ES-I3 (cell line): Measurements from ENCODE around the gene C1orf21.
"Not testable (repeated sequence)": the region's sequence is repeated elsewhere in the genome, so short reads cannot be mapped to it uniquely, and the experiment has no call there.

Source experiments
- H3K36me3 ChIP-seq: 2 replicates; pipeline ENCODE4 v1.6.1; 2013; ENCODE audit warnings: mild to moderate bottlenecking, low read length, control low read depth, moderate library complexity; ENCODE audit not compliant: insufficient read depth
- H3K4me1 ChIP-seq: 2 replicates; pipeline ENCODE4 v1.6.1; 2013; ENCODE audit warnings: mild to moderate bottlenecking, control low read depth, low read length; ENCODE audit not compliant: insufficient read depth
- H3K9ac ChIP-seq: 2 replicates; pipeline ENCODE4 v1.6.1; 2013; ENCODE audit warnings: low read depth, mild to moderate bottlenecking, low read length, moderate library complexity
- H3K9me3 ChIP-seq: 2 replicates; pipeline ENCODE4 v1.6.1; 2013; ENCODE audit warnings: mild to moderate bottlenecking, low read length, moderate library complexity; ENCODE audit not compliant: control insufficient read depth, insufficient read depth

C1orf21 gene

DNA sequence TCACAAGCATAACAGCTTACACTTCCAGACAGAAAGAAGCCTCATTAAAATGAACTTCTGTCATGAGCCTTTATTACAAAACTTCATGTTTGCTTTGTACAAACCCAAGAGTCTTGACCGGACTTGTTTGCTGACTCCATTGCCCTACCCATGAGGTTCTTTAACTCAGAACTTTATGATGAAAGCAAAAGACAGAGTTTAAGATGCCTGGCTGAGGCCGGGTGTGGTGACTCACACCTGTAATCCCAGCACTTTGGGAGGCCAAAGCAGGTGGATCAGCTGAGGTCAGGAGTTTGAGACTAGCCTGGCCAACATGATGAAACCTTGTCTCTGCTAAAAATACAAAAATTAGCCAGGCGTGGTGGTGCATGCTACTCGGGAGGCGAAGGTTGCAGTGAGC, 225.4 kb downstream of the C1orf21 start:
- H3K9me3 ChIP-seq, H3K4me1 ChIP-seq, H3K36me3 ChIP-seq, H3K9ac ChIP-seq: not testable (repeated sequence)

DNA sequence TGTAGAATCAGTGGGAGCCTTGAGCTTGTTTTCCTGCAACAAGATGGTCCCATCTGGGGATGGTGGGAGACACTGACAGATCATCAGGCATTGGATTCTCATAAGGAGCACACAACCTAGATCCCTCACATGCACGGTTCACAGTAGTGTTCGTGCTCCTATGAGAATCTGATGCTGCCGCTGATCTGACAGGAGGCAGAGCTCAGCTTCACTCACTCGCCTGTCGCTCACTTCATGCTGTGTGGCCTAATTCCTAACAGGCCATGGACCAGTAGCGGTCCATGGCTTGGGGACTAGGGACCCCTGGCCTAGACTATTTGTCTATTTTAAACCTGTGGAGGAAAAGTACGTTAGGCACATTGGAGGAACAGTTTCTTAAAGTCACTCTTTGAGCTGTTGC, 227.8 kb downstream of the C1orf21 start:
- H3K36me3 ChIP-seq: no peaks in the 10 kb centered on the region
- no peaks in the 10 kb centered on the region for H3K4me1 ChIP-seq
- no peak overlapping the region for H3K9ac ChIP-seq
- no peaks in the 10 kb centered on the region for H3K9me3 ChIP-seq

DNA sequence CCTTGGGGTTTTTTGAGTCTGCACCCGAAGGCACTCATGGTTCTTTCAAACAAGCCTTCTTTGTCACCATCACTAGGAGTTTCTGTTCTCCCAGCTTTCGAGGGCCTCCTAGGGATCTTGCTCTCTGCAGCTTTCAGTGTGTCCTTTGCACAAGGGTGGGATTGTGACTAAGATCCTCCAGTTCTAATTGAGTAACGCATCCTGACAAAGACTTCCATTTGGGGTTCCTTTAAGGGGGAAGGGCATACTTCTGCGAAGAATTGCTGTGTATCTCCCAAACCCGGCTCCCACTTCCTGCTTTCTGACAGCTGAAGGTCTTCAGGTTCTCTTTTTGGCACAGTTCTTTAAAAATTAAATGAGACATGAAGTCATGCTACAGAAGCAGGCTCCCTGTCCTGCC, 228.5 kb downstream of the C1orf21 start:
- H3K9ac ChIP-seq: no peak overlapping the region
- H3K9me3 ChIP-seq: no peaks in the 10 kb centered on the region
- no peaks in the 10 kb centered on the region for H3K4me1 ChIP-seq
- H3K36me3 ChIP-seq: no peaks in the 10 kb centered on the region

DNA sequence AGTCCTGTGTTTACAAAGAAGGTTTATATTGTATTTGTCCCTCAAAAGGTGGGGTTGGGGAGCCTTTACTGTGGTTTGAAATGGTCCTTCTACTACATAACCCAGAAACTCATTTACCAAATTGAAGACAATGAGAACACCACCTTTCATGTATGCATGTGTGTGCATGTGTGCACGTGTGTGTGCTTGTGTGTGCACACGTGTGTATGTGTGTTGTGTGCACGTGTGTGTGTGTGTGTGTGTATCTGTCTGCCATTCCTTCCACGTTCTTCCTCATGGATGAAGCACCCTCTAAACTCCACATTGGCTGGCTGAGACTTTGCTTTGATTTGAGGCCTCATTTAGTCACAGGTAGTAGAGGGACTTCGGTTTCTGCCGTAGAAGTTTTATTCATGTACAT, 229.7 kb downstream of the C1orf21 start:
- H3K36me3 ChIP-seq: no peaks in the 10 kb centered on the region
- no peaks in the 10 kb centered on the region for H3K9me3 ChIP-seq
- no peak overlapping the region for H3K9ac ChIP-seq
- H3K4me1 ChIP-seq: no peaks in the 10 kb centered on the region

DNA sequence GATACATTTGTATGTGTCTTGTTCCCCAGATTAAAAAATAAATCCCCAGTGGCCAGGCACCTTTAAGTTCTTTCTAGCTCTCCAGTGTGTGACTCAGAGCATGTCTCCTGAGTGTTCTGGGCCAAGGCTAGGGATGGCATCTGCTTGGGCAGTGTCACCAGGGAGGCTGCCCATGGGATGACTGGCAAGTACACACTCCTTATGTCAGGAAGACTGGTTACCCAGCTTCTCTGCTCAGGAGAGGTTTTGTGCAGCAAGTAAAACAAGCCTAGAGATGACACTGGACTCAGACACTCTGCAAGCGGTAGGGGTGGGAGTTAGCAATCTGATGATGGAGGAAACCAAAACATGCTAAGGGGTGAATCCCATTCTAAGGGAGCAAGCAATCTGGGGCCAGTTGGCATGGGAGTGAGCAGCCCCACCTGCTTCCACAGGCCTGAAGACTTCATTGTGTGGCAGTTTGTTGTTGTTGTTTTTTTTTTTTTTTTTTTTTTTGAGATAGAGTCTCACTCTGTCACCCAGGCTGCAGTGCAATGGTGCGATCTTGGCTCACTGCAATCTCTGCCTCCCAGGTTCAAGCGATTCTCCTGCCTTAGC, 230.7 kb downstream of the C1orf21 start:
- H3K9me3 ChIP-seq: no peaks in the 10 kb centered on the region
- H3K36me3 ChIP-seq: no peaks in the 10 kb centered on the region
- no peak overlapping the region for H3K9ac ChIP-seq
- H3K4me1 ChIP-seq: no peaks in the 10 kb centered on the region

DNA sequence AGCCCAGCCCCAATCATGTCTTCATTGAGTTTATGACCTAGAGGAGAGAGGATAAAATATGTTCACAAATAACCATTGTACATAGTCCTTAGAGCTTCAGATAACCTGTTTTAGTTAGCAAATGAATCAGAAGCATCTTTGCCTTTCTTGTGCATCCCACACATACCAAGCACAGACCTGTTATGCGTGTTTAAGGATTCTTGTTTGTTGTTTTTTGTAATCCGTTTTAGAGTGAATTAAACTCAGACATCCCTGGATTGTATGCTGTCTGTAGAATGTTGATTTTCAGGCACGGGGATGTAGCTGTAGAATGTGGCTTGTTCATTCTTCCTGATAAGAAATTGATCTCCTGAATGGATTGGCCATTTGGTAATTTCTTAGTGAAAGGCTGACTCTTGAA, 232.0 kb downstream of the C1orf21 start:
- Histone ChIP-seq H3K9me3 (no peaks in the 10 kb centered on the region), H3K4me1 (no peaks in the 10 kb centered on the region), H3K9ac (no peak overlapping the region), H3K36me3 (no peaks in the 10 kb centered on the region)

DNA sequence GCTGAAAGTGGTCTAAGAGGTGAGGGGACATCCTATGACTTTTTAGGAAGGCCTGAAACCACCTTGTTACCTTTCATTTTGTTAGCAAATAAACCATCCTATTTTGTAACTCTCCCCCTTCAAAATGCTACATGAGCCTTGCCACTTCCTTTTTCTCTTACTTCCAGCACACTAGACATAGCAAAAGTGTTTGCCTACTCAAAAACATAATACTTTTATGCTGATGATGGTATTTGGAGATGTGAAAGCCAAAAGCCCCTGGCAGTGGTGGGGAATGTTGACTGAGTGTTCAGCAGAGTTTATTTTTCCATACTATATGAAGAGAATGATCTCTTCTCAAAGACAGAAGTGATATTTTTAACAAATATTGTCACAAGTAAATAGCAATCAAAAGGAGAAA, 233.6 kb downstream of the C1orf21 start:
- Histone ChIP-seq H3K4me1 (peaks cover 7% of the 10 kb centered on the region), H3K36me3 (no peaks in the 10 kb centered on the region), H3K9me3 (no peaks in the 10 kb centered on the region), H3K9ac (no peak overlapping the region)

DNA sequence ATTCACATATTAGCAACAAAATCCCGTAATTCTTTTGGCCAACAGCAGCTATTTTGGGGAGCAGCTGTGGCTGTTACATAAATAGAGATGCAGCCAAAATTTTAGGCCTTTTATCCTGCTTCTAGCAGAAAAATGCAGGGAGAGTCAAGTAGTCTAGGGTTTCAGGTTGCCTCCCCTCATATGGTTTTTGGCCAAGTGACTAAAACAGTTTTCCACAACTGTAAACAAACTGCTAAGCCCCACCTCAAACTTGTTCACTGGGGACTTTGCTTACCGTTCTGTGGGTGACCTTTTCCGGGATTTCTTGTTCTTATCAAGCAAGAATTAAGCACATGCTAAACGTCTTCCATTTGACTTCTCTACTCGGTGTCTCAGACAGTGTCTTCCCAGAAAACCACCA, 234.4 kb downstream of the C1orf21 start:
- Histone ChIP-seq H3K9me3 (no peaks in the 10 kb centered on the region), H3K4me1 (peaks cover 7% of the 10 kb centered on the region), H3K36me3 (no peaks in the 10 kb centered on the region), H3K9ac (no peak overlapping the region)

DNA sequence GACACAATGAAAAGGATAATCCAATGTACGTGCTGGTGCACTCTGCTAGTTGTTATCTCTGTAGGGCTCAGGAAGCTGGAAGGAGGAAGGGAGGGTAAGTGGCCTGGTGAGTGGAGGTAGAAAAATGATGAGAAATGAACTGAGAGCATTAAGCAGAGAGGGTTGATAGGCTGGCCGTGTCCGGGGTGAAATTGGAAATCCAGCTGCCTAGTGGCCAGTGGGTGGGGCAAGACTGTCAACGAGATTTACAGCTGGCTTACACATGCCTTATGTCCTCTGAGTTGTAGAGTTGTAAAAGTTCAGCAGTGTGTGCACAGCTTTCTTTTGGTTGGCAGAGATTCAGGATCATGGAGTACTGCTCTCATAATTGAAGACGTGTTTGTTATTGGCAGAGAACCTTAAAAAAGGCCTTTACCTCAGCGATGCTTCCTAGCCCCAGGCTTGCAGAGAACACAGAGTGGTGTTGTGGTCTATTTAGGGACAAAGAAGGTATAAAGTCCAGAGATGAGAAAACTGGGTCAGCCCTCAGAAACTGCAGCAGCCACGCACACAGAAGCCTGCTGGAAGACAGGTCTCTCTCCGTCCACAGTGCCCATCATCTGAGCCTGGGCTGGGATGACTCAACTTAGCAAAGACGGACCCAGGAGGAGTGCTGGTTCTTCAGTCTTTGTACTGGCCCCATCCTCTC, 235.5 kb downstream of the C1orf21 start:
- no peak overlapping the region for H3K9ac ChIP-seq

DNA sequence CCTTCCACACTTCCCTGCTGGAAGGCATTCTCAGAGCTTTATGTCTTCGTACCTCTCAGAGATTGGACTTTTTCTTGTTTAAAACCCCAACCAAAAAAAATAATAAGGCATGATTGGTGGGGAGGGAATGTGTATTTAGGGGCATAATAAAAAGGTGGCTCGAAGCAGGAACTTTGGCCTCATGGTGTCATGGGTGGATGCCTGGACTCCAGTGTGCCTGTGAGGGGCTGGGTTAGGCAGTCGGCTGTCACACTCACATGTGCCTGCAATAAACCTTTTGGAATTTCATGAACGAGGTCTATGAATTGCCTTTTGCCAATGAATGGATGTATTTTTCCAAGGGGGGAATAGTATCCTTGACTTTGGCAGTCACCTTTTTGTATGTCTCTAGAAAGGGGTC, 236.6 kb downstream of the C1orf21 start:
- no peaks in the 10 kb centered on the region for H3K36me3 ChIP-seq

More for the DNA sequence above, 235.5 kb downstream of the C1orf21 start:
- Histone ChIP-seq H3K9me3 (no peaks in the 10 kb centered on the region), H3K4me1 (peaks cover 7% of the 10 kb centered on the region), H3K36me3 (no peaks in the 10 kb centered on the region)

DNA sequence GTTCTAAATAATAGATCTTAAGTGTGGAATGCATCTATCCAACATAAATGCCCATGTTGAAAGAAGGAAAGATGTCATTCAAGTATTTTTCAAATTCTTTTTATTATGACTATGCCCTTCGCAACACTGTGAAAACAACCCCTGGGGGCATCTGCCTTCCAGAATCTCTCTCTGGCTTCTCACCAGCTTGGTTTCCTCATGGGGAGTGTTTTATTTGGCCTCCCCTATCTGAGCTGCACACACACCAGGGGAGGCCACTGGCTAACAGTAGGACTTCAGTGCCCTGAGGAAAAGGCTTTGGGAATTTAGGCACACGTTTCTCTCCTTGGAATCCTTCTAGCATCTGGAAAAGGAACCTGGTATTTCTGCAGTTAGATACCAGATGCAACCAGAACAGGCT, 237.2 kb downstream of the C1orf21 start:
- Histone ChIP-seq H3K9ac (no peak overlapping the region), H3K9me3 (no peaks in the 10 kb centered on the region), H3K4me1 (peaks cover 7% of the 10 kb centered on the region), H3K36me3 (no peaks in the 10 kb centered on the region)

More for the DNA sequence above, 236.6 kb downstream of the C1orf21 start:
- H3K9ac ChIP-seq: no peak overlapping the region
- peaks cover 7% of the 10 kb centered on the region for H3K4me1 ChIP-seq
- no peaks in the 10 kb centered on the region for H3K9me3 ChIP-seq

DNA sequence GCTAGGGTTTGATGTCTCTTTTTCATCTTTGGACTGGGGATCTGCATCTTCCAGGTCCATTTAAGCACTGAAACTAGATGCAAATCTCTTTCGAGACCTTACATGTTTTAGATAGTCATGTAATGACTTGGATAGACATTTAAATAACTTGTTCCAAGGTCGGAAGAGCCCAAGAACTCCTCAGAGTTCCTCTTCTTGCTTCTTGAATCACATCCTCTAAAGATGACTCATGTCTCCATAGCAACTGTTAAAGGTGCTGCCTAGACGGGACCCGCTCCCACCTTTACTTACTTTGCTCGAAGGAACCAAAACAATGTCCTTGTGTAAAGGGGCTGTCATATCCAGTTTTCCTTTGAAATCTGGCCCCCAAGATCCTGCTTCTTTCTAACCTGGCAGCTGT, 237.8 kb downstream of the C1orf21 start:
- Histone ChIP-seq H3K9ac (no peak overlapping the region), H3K36me3 (no peaks in the 10 kb centered on the region), H3K4me1 (peaks cover 7% of the 10 kb centered on the region), H3K9me3 (no peaks in the 10 kb centered on the region)

DNA sequence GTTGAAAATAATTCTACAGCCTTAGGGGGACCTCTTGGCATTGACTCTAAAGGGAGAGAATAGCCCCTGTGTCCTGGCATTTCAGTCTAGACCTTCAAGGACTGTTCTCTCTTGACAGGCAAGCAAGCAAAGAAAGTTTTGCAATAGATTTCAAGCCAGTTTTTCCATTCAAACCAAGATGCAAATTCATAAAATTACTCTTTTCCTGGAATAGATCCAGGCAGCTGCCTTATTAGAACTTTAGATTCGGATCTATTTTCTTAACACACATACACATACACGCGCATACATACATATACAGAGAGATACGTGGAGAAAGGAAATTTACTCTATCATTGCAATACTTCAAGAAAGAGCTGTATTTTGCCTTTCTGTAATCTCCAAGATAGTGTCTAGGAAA, 238.4 kb downstream of the C1orf21 start:
- no peaks in the 10 kb centered on the region for H3K36me3 ChIP-seq
- no peaks in the 10 kb centered on the region for H3K9me3 ChIP-seq
- H3K9ac ChIP-seq: no peak overlapping the region
- peaks cover 10% of the 10 kb centered on the region for H3K4me1 ChIP-seq

DNA sequence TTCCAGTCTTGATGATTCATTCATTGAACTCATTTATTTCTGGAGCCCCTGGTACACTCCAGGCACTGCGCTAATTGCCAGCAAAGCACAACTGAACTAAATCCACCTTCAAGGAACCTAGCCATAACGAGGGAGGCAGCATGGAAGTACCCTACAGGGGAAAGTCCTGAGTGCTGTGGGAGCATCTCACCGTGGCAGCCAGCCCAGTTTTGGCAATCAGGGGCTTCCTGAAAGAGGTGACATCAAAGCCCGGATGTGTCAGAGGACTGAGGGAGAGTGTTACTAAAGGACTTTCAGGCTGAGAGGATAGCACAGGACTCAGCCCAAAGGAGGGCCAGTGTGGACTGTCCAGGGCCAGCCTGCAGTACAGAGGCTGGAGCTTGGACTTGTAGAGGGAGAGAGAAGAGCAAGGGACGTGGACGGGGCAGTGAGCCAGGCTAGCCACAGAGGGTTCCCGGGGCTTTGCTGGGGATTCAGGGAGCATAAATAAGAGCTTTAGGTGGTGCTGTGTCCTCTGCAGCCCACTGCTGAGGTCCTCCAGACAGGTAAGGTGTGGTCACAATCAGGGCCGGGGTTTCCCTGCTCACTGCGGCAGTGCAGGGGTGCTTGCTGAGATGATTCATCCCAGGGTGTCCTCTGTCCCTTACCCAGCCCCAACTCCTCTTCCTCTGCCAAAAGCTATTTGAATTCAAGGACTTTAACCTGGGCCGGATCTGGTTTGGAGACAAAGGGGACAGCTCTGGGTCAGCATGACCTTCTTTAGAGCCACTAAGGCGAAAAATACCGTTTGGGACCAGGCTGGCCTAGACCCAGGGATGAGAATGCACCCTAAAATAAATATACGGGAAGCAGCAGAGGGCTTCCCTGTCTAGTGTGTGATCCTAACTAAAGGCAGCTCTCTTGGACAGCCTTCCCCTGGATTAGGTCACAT, 239.5 kb downstream of the C1orf21 start:
- Histone ChIP-seq H3K36me3 (no peaks in the 10 kb centered on the region), H3K9me3 (no peaks in the 10 kb centered on the region), H3K9ac (no peak overlapping the region), H3K4me1 (peaks cover 10% of the 10 kb centered on the region)

DNA sequence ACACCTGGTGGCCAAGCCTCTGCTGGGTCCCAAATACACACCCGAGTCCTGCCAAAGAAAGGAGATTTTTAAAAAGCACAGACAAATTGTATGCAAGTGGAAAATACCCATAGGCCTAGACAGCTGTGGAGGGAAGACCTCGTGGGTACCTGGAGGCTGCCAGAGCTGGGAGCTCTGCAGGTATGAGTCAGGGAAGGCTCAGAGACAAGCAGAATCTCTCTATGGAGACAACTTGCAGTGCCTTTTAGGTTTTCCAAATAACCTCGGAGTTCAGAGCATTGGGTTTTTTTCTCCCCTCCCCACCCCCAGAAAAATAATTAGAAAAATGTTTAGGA, 240.1 kb downstream of the C1orf21 start:
- H3K9me3 ChIP-seq: no peaks in the 10 kb centered on the region
- H3K9ac ChIP-seq: no peak overlapping the region
- no peaks in the 10 kb centered on the region for H3K36me3 ChIP-seq
- peaks cover 10% of the 10 kb centered on the region for H3K4me1 ChIP-seq
